T-cell (primary cell): ENCODE measurements around the gene GATA2. TPM values are rescaled to one million over a fixed set of nuclear protein-coding genes. Genes with fewer than 3 reads are reported as not detected.

Source experiments
- ATAC-seq, 4 experiments: fragments of 200-7000 bp in 3 of 4; fragments of 150-1000 bp in 1 of 4; cut with Tn5 transposase; replicated peaks in 1 of 4; 1 replicate in 3 of 4; 2 replicates in 1 of 4; pipeline ENCODE4 v1.10.0; 2021; ENCODE audit warnings: moderate library complexity in 3 of 4, mild to moderate bottlenecking in 2 of 4, moderate number of reproducible peaks in 1 of 4
- CTCF ChIA-PET, 2 donors: fragments of 300-600 bp; sonication (Branson Sonifier 250); formaldehyde crosslinking; loops; one replicate each; lab custom pipeline; 2022; ENCODE audit warnings: antibody characterized with exemption in 2 of 2; lab: Charles Lee
- POLR2A ChIA-PET, 2 donors: fragments of 300-600 bp; sonication (Branson Sonifier 250); formaldehyde crosslinking; loops; one replicate each; lab custom pipeline; 2022; ENCODE audit warnings: antibody characterized with exemption in 2 of 2; lab: Charles Lee
- DNase-seq, 35 experiments: peaks; one replicate each; pipeline versions ENCODE4 v3.0.0 to v3.0.0-alpha.2; 2013 to 2023
- H3K27ac ChIP-seq: one replicate; pipeline ENCODE4 v1.5.1; 2013; ENCODE audit warnings: low read length
- H3K27me3 ChIP-seq, 2 experiments: replicated peaks in 1 of 2; 1 replicate in 1 of 2; 2 replicates in 1 of 2; pipeline versions ENCODE4 v1.6.1 to v1.7.0; 2013; ENCODE audit warnings: low read length in 1 of 2, mixed read lengths in 1 of 2; ENCODE audit not compliant: control insufficient read depth in 2 of 2, insufficient read depth in 2 of 2; ENCODE audit errors: extremely low read depth in 1 of 2
- H3K36me3 ChIP-seq, 2 donors: 1 replicate in 1 of 2; 2 replicates in 1 of 2; pipeline versions ENCODE4 v1.6.1 to v1.7.0; 2013; ENCODE audit warnings: low read length in 1 of 2; ENCODE audit not compliant: control insufficient read depth in 2 of 2, insufficient read depth in 1 of 2; ENCODE audit errors: extremely low read depth in 1 of 2
- H3K4me1 ChIP-seq, 2 experiments: 1 replicate in 1 of 2; 2 replicates in 1 of 2; pipeline versions ENCODE4 v1.6.1 to v1.7.0; 2013; ENCODE audit warnings: low read length in 2 of 2, mixed read lengths in 1 of 2; ENCODE audit not compliant: insufficient read depth in 2 of 2, control insufficient read depth in 1 of 2; ENCODE audit errors: extremely low read depth in 1 of 2
- H3K4me3 ChIP-seq, 2 donors: 1 replicate in 1 of 2; 2 replicates in 1 of 2; pipeline versions ENCODE4 v1.5.1 to v1.7.0; 2013; ENCODE audit warnings: mild to moderate bottlenecking in 2 of 2, low read length in 1 of 2, moderate library complexity in 1 of 2; ENCODE audit not compliant: control insufficient read depth in 1 of 2; ENCODE audit errors: extremely low read depth in 1 of 2
- H3K9me3 ChIP-seq: 2 replicates; pipeline ENCODE4 v1.7.0; 2013
- H3K27ac Mint-ChIP-seq, 2 donors: one replicate each; pipeline ENCODE4 v1.8.0; 2020 to 2021; ENCODE audit warnings: mild to moderate bottlenecking in 2 of 2, mixed read lengths in 2 of 2
- H3K27me3 Mint-ChIP-seq, 2 donors: one replicate each; pipeline ENCODE4 v1.8.0; 2021 to 2022; ENCODE audit warnings: mixed read lengths in 2 of 2
- H3K36me3 Mint-ChIP-seq: one replicate; pipeline ENCODE4 v1.8.0; 2021; ENCODE audit warnings: mixed read lengths
- H3K4me1 Mint-ChIP-seq, 3 donors: one replicate each; pipeline ENCODE4 v1.8.0; 2020 to 2022; ENCODE audit warnings: mixed read lengths in 3 of 3, mild to moderate bottlenecking in 1 of 3
- H3K4me3 Mint-ChIP-seq, 3 donors: one replicate each; pipeline ENCODE4 v1.8.0; 2020 to 2022; ENCODE audit warnings: mild to moderate bottlenecking in 3 of 3, mixed read lengths in 3 of 3, moderate library complexity in 3 of 3
- H3K9me3 Mint-ChIP-seq, 3 donors: one replicate each; pipeline ENCODE4 v1.8.0; 2020 to 2022; ENCODE audit warnings: mixed read lengths in 3 of 3
- WGBS: methylation state at CpG from one replicate; pipeline ENCODE4 v1.1.5; 2013; ENCODE audit warnings: missing lambda C conversion rate; ENCODE audit not compliant: insufficient coverage; 5-methylcytosine and 5-hydroxymethylcytosine counted together
- total RNA-seq, 35 experiments: library from RNA in 6 of 35; stranded (reverse) in 6 of 35; fragments of 120-200 nt in 1 of 35; gene quantifications; one replicate each; pipeline versions ENCODE4 v1.2.1 to v1.2.4 and lab custom pipeline; 2013 to 2026

GATA2 gene
- total RNA-seq, 5 donors from 2014 or later (not counting 1 experiment from before 2014, with no cell fraction given) = 0.98 to 4.6 (median 3.5) TPM

- Histone ChIP-seq H3K9me3 (no peaks in the 10 kb centered on the region), H3K4me1 (no peaks in the 10 kb centered on the region), H3K4me3 (no peak overlapping the region), H3K27ac (no peak overlapping the region), H3K27me3 (peaks cover 0 to 59% of the 10 kb centered on the region in 2 experiments), H3K36me3 (no peaks in the 10 kb centered on the region)
- Mint-ChIP-seq H3K9me3 (no peaks in the 10 kb centered on the region), H3K27me3 (peaks cover 27 to 33% of the 10 kb centered on the region in 2 donors), H3K4me1 (peaks cover 4 to 23% (median 7%) of the 10 kb centered on the region in 3 donors), H3K4me3 (no peak overlapping the region), H3K36me3 (no peaks in the 10 kb centered on the region), H3K27ac (no peak overlapping the region)
- CTCF ChIA-PET = no interaction called here
- no peak for DNase-seq
- POLR2A ChIA-PET = no interaction called here
- 93% methylated on average over 9 of the region's 11 CpGs for WGBS
- no peak for ATAC-seq
Observed at GRCh38 chr3:128463354-128463753, 29.6 kb downstream of the GATA2 start.

- WGBS = 86% methylated on average over 19 of the region's 20 CpGs
- CTCF ChIA-PET = no interaction called here
- Mint-ChIP-seq H3K36me3 (no peaks in the 10 kb centered on the region), H3K27ac (no peak overlapping the region), H3K9me3 (no peaks in the 10 kb centered on the region), H3K4me3 (no peak overlapping the region), H3K27me3 (peaks cover 27 to 35% of the 10 kb centered on the region in 2 donors), H3K4me1 (peaks cover 4 to 23% (median 7%) of the 10 kb centered on the region in 3 donors)
- Histone ChIP-seq H3K36me3 (no peaks in the 10 kb centered on the region), H3K4me3 (no peak overlapping the region), H3K9me3 (no peaks in the 10 kb centered on the region), H3K27me3 (peaks cover 0 to 59% of the 10 kb centered on the region in 2 experiments), H3K27ac (no peak overlapping the region), H3K4me1 (no peaks in the 10 kb centered on the region)
- ATAC-seq = no peak
- no peak for DNase-seq
- POLR2A ChIA-PET = no interaction called here
Observed at GRCh38 chr3:128462931-128463330, 30.1 kb downstream of the GATA2 start.

- peaks cover 0 to 58% of the 10 kb centered on the region in 2 experiments for H3K27me3 ChIP-seq
- DNase-seq (no peak), ATAC-seq (no peak)
- ChIA-PET CTCF (no interaction called here), POLR2A (no interaction called here)
- no peaks in the 10 kb centered on the region for H3K36me3 ChIP-seq
- H3K4me3 Mint-ChIP-seq = no peak overlapping the region
- H3K9me3 ChIP-seq = no peaks in the 10 kb centered on the region
- H3K4me1 Mint-ChIP-seq = peaks cover 4 to 23% (median 7%) of the 10 kb centered on the region in 3 donors
- no peaks in the 10 kb centered on the region for H3K4me1 ChIP-seq
- H3K4me3 ChIP-seq = no peak overlapping the region
- no peaks in the 10 kb centered on the region for H3K9me3 Mint-ChIP-seq
- H3K36me3 Mint-ChIP-seq = no peaks in the 10 kb centered on the region
- peaks cover 27 to 39% of the 10 kb centered on the region in 2 donors for H3K27me3 Mint-ChIP-seq
- 92% methylated on average over 20 of the region's 23 CpGs for WGBS
- no peak overlapping the region for H3K27ac ChIP-seq
- H3K27ac Mint-ChIP-seq = no peak overlapping the region
Observed at GRCh38 chr3:128462341-128462910, 30.6 kb downstream of the GATA2 start.

- H3K9me3 Mint-ChIP-seq = no peaks in the 10 kb centered on the region
- no peaks in the 10 kb centered on the region for H3K36me3 Mint-ChIP-seq
- ATAC-seq = no peak
- POLR2A ChIA-PET = no interaction called here
- 81% methylated on average over 10 of the region's 12 CpGs for WGBS
- no peak overlapping the region for H3K27ac Mint-ChIP-seq
- Histone ChIP-seq H3K9me3 (no peaks in the 10 kb centered on the region), H3K27me3 (peaks cover 0 to 60% of the 10 kb centered on the region in 2 experiments), H3K4me1 (no peaks in the 10 kb centered on the region), H3K4me3 (no peak overlapping the region), H3K36me3 (no peaks in the 10 kb centered on the region), H3K27ac (no peak overlapping the region)
- CTCF ChIA-PET = no interaction called here
- peaks cover 0 to 16% (median 0%) of the 10 kb centered on the region in 3 donors for H3K4me1 Mint-ChIP-seq
- no peak for DNase-seq
- H3K4me3 Mint-ChIP-seq = no peak overlapping the region
- H3K27me3 Mint-ChIP-seq = peaks cover 20 to 32% of the 10 kb centered on the region in 2 donors
Observed at GRCh38 chr3:128461731-128462130, 31.3 kb downstream of the GATA2 start.

GRCh38 chr3:128459461-128459820 lies 33.6 kb downstream of the GATA2 start:
- Mint-ChIP-seq H3K4me1 (peaks cover 0 to under 1% (median 0%) of the 10 kb centered on the region in 3 donors), H3K27ac (no peak overlapping the region), H3K4me3 (no peak overlapping the region), H3K9me3 (no peaks in the 10 kb centered on the region), H3K27me3 (peaks cover 13 to 41% of the 10 kb centered on the region in 2 donors), H3K36me3 (no peaks in the 10 kb centered on the region)
- H3K27ac ChIP-seq = no peak overlapping the region
- CTCF ChIA-PET = no interaction called here
- POLR2A ChIA-PET = no interaction called here
- DNase-seq (no peak), ATAC-seq (no peak)
- no peaks in the 10 kb centered on the region for H3K9me3 ChIP-seq
- H3K4me1 ChIP-seq = no peaks in the 10 kb centered on the region
- WGBS = 81% methylated on average over 8 of the region's 9 CpGs
- H3K36me3 ChIP-seq = no peaks in the 10 kb centered on the region
- H3K4me3 ChIP-seq = no peak overlapping the region
- peaks cover 0 to 61% of the 10 kb centered on the region in 2 experiments for H3K27me3 ChIP-seq

GRCh38 chr3:128458746-128459460 lies 34.1 kb downstream of the GATA2 start:
- H3K9me3 Mint-ChIP-seq = no peaks in the 10 kb centered on the region
- DNase-seq = no peak
- Histone ChIP-seq H3K27me3 (peaks cover 0 to 64% of the 10 kb centered on the region in 2 experiments), H3K4me3 (no peak overlapping the region), H3K4me1 (no peaks in the 10 kb centered on the region), H3K27ac (no peak overlapping the region), H3K9me3 (no peaks in the 10 kb centered on the region), H3K36me3 (no peaks in the 10 kb centered on the region)
- POLR2A ChIA-PET = no interaction called here
- no peak for ATAC-seq
- WGBS = 86% methylated on average over 16 of the region's 18 CpGs
- peaks cover 15 to 45% of the 10 kb centered on the region in 2 donors for H3K27me3 Mint-ChIP-seq
- H3K36me3 Mint-ChIP-seq = no peaks in the 10 kb centered on the region
- H3K27ac Mint-ChIP-seq = no peak overlapping the region
- H3K4me3 Mint-ChIP-seq = no peak overlapping the region
- CTCF ChIA-PET = no interaction called here
- H3K4me1 Mint-ChIP-seq = no peaks in the 10 kb centered on the region
